HCT116 (cell line): ENCODE data around the gene RNF220.

Experiments used
- CEBPB ChIP-seq: IDR thresholded peaks from 2 replicates; pipeline ENCODE4 v1.6.1; 2012; ENCODE audit warnings: low read depth
- CTCF ChIP-seq, 3 experiments: fragments of 200-600 bp in 1 of 3; sonication (generic) in 1 of 3; IDR thresholded peaks in 2 of 3; conservative IDR thresholded peaks in 1 of 3; 2 replicates each; pipeline ENCODE4 v1.5.1; 2012 to 2017; ENCODE audit warnings: low read depth in 2 of 3, low read length in 2 of 3, antibody characterized with exemption in 1 of 3, borderline replicate concordance in 1 of 3, control low read depth in 1 of 3, mild to moderate bottlenecking in 1 of 3, mixed read lengths in 1 of 3, mixed run types in 1 of 3, moderate library complexity in 1 of 3; ENCODE audit not compliant: insufficient read depth in 1 of 3
- EGR1 ChIP-seq: IDR thresholded peaks from 2 replicates; pipeline ENCODE4 v1.6.1; 2012; ENCODE audit warnings: low read depth
- ELF1 ChIP-seq: IDR thresholded peaks from 2 replicates; pipeline ENCODE4 v1.6.1; 2012; ENCODE audit warnings: low read depth, borderline replicate concordance
- EZH2 ChIP-seq: fragments of 200-600 bp; sonication (generic); IDR thresholded peaks from 2 replicates; pipeline ENCODE4 v1.6.1; 2017; ENCODE audit warnings: antibody characterized with exemption, mixed run types
- EZH2phosphoT487 ChIP-seq: fragments of 200-600 bp; IDR thresholded peaks from 2 replicates; pipeline ENCODE4 v1.6.1; 2018; ENCODE audit warnings: antibody characterized with exemption, borderline replicate concordance
- MAX ChIP-seq: IDR thresholded peaks from 2 replicates; pipeline ENCODE4 v1.6.1; 2012
- POLR2A ChIP-seq: IDR thresholded peaks from 2 replicates; pipeline ENCODE4 v1.7.0; 2011; ENCODE audit warnings: borderline replicate concordance; ENCODE audit not compliant: insufficient read depth, insufficient read length; ENCODE audit errors: extremely low read depth
- POLR2AphosphoS5 ChIP-seq: IDR thresholded peaks from 2 replicates; pipeline ENCODE4 v1.6.1; 2011; ENCODE audit warnings: mild to moderate bottlenecking, low read depth, low read length, moderate library complexity
- RAD21 ChIP-seq: IDR thresholded peaks from 2 replicates; pipeline ENCODE4 v1.6.1; 2012; ENCODE audit warnings: low read depth, mild to moderate bottlenecking
- REST ChIP-seq: IDR thresholded peaks from 2 replicates; pipeline ENCODE4 v1.6.1; 2012; ENCODE audit warnings: low read depth
- SRF ChIP-seq: IDR thresholded peaks from 2 replicates; pipeline ENCODE4 v1.6.1; 2012; ENCODE audit warnings: low read depth
- YY1 ChIP-seq: IDR thresholded peaks from 2 replicates; pipeline ENCODE4 v1.6.1; 2011; ENCODE audit warnings: low read length, low read depth, moderate library complexity, mild to moderate bottlenecking; ENCODE audit not compliant: insufficient replicate concordance; ENCODE audit errors: extremely low read depth
- ZFX ChIP-seq: fragments of 450-650 bp; IDR thresholded peaks from 2 replicates; pipeline ENCODE4 v1.6.1; 2017

GRCh38 chr1:44701141-44701573 lies 296.1 kb downstream of the RNF220 start:
- TF ChIP-seq POLR2A (no peak), CTCF (IDR thresholded peaks at IDR 0.05 in 2 of 3, conservative IDR thresholded peaks at IDR 0.05 in 1 of 3; ENCODE audit: borderline replicate concordance in 1 of 3, insufficient read depth in 1 of 3, low read depth in 2 of 3, low read length in 2 of 3) (no peak), MAX (no peak), ZFX (no peak), ELF1 (no peak), EGR1 (no peak), EZH2 (no peak), RAD21 (no peak), POLR2AphosphoS5 (no peak), REST (no peak), SRF (no peak), YY1 (no peak), EZH2phosphoT487 (no peak), CEBPB (no peak)
